ENCODE measurements around the gene RPS6KA5.

Gene RPS6KA5

DNA sequence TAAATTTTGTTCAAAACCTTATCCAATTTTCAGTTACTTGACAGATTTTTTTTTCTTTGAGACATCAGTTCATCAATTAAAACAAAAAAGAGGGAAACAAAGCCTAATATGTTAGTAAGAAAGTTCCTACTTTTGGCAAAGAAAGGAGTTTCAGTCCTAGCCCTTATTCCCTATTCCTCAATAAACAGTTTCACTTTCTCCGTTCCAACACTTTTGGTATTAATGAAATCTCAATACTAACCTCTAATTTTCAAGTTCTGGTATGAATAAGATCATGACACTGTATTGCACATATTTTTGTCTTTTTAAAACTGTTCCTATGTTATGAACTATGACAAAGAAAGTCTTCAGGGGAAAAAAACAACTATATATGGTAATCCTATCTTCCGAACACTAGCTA, 48.4 kb downstream of the RPS6KA5 start:
- DNase-seq (ENCODE audit: low spot score), result no peak
- in situ Hi-C loops (cut with MboI; ENCODE audit: low pct_unique_long_range_greater_than_20kb, low sequenced_read_pairs, unreplicated experiment), result no loop called here
- TF ChIP-seq, protein P1, sequence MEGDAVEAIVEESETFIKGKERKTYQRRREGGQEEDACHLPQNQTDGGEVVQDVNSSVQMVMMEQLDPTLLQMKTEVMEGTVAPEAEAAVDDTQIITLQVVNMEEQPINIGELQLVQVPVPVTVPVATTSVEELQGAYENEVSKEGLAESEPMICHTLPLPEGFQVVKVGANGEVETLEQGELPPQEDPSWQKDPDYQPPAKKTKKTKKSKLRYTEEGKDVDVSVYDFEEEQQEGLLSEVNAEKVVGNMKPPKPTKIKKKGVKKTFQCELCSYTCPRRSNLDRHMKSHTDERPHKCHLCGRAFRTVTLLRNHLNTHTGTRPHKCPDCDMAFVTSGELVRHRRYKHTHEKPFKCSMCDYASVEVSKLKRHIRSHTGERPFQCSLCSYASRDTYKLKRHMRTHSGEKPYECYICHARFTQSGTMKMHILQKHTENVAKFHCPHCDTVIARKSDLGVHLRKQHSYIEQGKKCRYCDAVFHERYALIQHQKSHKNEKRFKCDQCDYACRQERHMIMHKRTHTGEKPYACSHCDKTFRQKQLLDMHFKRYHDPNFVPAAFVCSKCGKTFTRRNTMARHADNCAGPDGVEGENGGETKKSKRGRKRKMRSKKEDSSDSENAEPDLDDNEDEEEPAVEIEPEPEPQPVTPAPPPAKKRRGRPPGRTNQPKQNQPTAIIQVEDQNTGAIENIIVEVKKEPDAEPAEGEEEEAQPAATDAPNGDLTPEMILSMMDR (IDR thresholded peaks at IDR 0.05; ENCODE audit: extremely low read depth, insufficient read depth, missing control alignments), result no peak

DNA sequence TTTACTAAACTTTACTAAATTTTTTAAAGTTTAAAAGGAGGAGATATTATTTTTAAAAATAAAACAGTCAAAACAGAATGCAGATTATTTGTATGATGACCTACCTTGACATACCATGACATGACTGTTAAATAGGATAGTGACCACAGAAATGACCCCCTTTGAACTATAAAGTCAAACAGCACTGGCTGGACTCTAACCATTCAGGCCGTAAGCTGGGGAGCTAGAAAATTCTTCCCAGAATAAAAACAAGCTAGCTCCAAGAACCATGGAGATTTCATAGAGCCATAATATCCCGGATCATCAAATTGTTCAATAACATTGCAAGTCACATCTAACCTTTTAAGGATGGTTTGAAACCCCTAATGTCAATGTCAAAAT, 50.3 kb downstream of the RPS6KA5 start:
- TF ChIP-seq, protein P1 (IDR thresholded peaks at IDR 0.05; ENCODE audit: extremely low read depth, insufficient read depth, missing control alignments), result no peak
- in situ Hi-C loops (cut with MboI; ENCODE audit: low pct_unique_long_range_greater_than_20kb, low sequenced_read_pairs, unreplicated experiment), result no loop called here
- DNase-seq (ENCODE audit: low spot score), result no peak

DNA sequence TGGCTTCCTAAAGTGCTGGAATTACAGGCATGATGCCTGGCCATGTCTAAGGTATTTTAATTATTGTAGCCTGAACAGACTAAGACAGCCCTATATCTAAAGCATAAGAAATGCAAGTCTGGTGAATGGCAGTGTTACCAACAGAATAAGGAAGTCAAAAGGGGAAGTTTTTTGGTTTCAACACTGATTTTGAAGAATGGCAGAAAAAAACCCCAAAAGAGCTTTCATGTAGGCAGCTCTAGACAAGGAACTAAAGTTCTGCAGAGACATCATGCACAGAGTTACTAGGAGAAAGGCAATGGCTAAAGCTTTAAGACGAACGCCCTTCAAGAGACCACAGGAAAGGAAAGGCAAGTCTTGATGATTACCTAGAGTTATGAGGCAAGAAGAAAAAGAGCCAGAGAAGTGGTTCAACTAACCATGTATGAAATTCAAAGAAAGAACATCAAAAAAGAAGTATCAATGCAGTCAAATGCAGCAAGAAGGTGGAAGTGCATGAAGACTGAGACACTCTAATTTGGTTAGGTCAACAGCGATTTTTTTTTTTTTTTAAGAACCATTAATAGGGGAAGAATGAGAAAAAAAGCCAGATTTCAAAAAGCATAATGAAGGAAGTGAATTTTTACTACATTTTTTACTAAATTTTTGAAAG, 50.8 kb downstream of the RPS6KA5 start:
- DNase-seq (ENCODE audit: low spot score), result peak; percentile 71
- in situ Hi-C loops (cut with MboI; ENCODE audit: low pct_unique_long_range_greater_than_20kb, low sequenced_read_pairs, unreplicated experiment), result no loop called here
- TF ChIP-seq, protein P1 (IDR thresholded peaks at IDR 0.05; ENCODE audit: extremely low read depth, insufficient read depth, missing control alignments), result no peak

DNA sequence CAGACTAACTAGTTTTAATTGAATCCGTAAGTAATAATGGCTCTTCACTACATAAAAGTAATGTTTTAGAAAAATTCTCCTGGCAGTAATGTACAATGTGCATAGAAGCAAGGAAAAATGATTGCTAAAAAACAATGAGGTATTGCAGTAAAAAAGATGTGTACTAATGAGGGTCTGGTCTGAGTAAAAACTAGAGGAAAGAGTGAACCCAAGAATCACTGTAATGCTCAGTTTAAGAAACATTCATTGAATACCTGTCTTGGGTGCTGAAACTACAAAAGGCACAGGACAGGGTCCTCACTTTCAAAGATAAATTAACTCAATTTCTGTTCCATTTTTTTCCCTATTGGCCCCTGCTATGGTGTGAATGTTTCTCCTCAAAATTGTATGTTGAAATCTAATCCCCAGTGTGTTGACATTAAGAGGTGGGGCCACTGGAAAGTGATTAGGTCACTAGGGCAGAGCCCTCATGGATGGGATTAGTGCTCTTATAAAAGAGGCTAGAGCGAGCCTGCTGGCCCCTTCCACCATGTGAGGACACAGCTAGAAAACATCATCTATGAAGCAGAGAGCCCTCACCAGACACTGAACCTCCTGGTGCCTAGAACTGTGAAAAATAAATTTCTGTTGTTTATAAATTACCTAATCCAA, 51.6 kb downstream of the RPS6KA5 start:
- no peak for DNase-seq (ENCODE audit: low spot score)
- in situ Hi-C loops (cut with MboI; ENCODE audit: low pct_unique_long_range_greater_than_20kb, low sequenced_read_pairs, unreplicated experiment), result no loop called here
- TF ChIP-seq, protein P1 (IDR thresholded peaks at IDR 0.05; ENCODE audit: extremely low read depth, insufficient read depth, missing control alignments), result no peak

DNA sequence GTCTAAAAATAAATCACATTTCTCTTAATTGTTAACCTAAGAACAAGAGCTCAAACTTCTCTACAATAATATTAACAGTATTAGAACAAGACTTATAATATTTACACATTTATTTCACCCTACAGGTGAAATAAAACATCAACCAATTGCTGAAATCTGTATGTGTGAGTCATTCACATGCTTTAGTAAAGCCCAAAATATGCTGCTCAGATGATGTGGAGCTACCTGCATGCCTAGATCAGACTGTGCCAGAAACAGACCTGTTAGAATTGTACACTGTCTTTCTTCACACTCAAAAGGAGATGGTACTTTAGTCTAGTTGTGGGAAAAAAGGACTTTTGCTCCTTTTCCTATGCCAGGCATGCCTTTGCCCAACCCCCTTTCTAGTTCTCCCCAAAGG, 54.7 kb downstream of the RPS6KA5 start:
- in situ Hi-C loops (cut with MboI; ENCODE audit: low pct_unique_long_range_greater_than_20kb, low sequenced_read_pairs, unreplicated experiment), result no loop called here

DNA sequence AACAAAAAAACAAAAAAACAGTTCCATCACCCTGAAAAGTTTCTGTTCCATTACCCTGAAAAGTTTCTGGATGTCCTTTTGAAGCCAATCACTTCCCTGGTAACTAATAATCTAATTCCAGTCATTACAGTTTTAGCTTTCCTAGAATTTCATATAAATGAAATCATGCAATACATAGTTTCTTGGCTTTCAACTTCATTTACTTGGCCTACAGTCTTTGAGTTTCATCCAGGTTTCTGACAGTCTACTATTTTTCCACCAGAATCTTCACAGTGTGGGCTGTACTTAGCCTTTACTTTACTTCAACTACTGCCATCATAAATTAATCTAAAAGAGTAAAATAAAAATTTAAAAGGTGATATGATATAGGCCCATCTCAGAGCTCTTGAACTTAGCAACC, 55.5 kb downstream of the RPS6KA5 start:
- no peak for DNase-seq (ENCODE audit: low spot score)
- TF ChIP-seq, protein P1 (IDR thresholded peaks at IDR 0.05; ENCODE audit: extremely low read depth, insufficient read depth, missing control alignments), result no peak
- in situ Hi-C loops (cut with MboI; ENCODE audit: low pct_unique_long_range_greater_than_20kb, low sequenced_read_pairs, unreplicated experiment), result no loop called here

More for the DNA sequence above, 54.7 kb downstream of the RPS6KA5 start:
- TF ChIP-seq, protein P1 (IDR thresholded peaks at IDR 0.05; ENCODE audit: extremely low read depth, insufficient read depth, missing control alignments), result no peak
- no peak for DNase-seq (ENCODE audit: low spot score)

Measured in GM13977 (cell line).